HUES6 (cell line): ENCODE results near the gene RSPRY1.

Experiments used
- H3K27ac ChIP-seq: 2 replicates; pipeline ENCODE4 v1.7.0; 2013; ENCODE audit warnings: low read depth, mild to moderate bottlenecking, low read length, inconsistent platforms
- H3K27me3 ChIP-seq: 2 replicates; pipeline ENCODE4 v1.6.1; 2013; ENCODE audit warnings: low read length; ENCODE audit not compliant: control insufficient read depth, insufficient read depth
- H3K36me3 ChIP-seq: 2 replicates; pipeline ENCODE4 v1.6.1; 2013; ENCODE audit warnings: low read length; ENCODE audit not compliant: control insufficient read depth, insufficient read depth
- H3K4me1 ChIP-seq: 2 replicates; pipeline ENCODE4 v1.6.1; 2013; ENCODE audit warnings: low read length; ENCODE audit not compliant: control insufficient read depth, insufficient read depth
- H3K4me3 ChIP-seq: 2 replicates; pipeline ENCODE4 v1.5.1; 2013; ENCODE audit warnings: low read depth, low read length
- H3K9ac ChIP-seq: one replicate; pipeline ENCODE4 v1.6.1; 2013; ENCODE audit warnings: mild to moderate bottlenecking, low read length
- H3K9me3 ChIP-seq: 2 replicates; pipeline ENCODE4 v1.6.1; 2013; ENCODE audit warnings: low read depth, low read length; ENCODE audit not compliant: control insufficient read depth, insufficient read depth

RSPRY1 gene

DNA sequence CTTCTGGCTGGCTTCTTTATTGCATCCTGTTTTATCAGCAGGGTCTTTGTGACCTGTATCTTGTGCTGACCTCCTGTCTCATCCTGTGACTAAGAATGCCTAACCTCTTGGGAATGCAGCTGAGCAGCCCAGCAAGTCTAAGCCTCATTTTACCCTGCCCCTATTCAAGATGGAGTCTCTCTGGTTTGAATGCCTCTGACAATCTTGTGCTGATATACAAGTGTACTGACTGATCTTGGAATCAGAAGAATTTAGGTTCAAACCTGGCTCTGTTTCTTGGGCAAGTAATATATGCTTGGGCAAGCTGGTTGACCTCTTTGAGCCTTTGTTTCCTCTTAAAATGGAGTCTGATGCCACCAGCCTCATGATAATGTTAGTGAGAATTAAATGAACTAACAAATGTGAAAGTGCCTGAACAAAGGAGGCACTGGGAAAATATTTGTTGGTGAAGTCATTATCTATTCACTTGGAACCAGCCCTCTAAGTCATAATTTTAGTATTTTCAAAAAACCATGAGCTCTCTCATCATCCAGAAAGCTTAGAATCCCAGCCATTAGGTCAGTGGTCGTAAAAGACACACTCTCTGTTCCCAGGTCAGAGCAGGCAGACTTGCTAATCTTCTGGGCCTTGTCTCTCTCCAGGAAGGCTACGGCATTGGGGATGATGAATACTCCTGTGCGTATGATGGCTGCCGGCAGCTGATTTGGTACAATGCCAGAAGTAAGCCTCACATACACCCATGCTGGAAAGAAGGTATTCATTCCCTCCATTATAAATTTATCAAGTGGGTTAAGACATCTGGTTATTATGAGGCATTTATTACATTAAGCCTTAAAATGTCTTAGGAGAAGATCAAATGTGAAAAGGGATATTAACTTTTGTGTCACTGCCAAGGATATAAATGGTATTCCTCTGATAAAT, 40.8 kb downstream of the RSPRY1 start:
- H3K9me3 ChIP-seq = no peaks in the 10 kb centered on the region
- H3K4me1 ChIP-seq = no peaks in the 10 kb centered on the region
- H3K4me3 ChIP-seq = no peak overlapping the region
- peaks cover 84% of the 10 kb centered on the region for H3K36me3 ChIP-seq
- H3K9ac ChIP-seq = no peak overlapping the region
- no peak overlapping the region for H3K27ac ChIP-seq
- no peaks in the 10 kb centered on the region for H3K27me3 ChIP-seq

DNA sequence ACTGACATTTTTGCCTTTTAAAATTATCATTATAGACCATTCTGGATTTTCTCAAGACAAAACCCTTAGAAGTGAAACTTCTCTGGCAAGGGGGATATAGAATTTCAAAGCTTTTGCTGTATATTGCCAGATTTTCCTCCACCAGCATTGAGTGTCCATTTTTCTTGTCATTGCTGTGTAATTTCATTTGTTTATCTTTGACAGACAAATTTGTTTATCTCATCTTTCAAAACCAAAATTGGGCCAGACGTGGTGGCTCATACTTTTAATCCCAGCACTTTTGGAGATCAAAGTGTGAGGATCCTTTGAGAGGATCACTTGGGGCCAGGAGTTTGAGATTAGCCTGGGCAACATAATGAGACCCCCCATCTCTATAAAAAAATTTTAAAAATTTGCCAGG, 43.0 kb downstream of the RSPRY1 start:
- Histone ChIP-seq H3K4me3 (no peak overlapping the region), H3K27me3 (no peaks in the 10 kb centered on the region), H3K36me3 (peaks cover 86% of the 10 kb centered on the region), H3K9me3 (no peaks in the 10 kb centered on the region), H3K27ac (no peak overlapping the region), H3K9ac (no peak overlapping the region), H3K4me1 (no peaks in the 10 kb centered on the region)

- no peak overlapping the region for H3K9ac ChIP-seq
- no peak overlapping the region for H3K4me3 ChIP-seq
- H3K36me3 ChIP-seq = peaks cover 89% of the 10 kb centered on the region
These were observed 45.8 kb downstream of the RSPRY1 start for GRCh38 chr16:57231821-57232350.

DNA sequence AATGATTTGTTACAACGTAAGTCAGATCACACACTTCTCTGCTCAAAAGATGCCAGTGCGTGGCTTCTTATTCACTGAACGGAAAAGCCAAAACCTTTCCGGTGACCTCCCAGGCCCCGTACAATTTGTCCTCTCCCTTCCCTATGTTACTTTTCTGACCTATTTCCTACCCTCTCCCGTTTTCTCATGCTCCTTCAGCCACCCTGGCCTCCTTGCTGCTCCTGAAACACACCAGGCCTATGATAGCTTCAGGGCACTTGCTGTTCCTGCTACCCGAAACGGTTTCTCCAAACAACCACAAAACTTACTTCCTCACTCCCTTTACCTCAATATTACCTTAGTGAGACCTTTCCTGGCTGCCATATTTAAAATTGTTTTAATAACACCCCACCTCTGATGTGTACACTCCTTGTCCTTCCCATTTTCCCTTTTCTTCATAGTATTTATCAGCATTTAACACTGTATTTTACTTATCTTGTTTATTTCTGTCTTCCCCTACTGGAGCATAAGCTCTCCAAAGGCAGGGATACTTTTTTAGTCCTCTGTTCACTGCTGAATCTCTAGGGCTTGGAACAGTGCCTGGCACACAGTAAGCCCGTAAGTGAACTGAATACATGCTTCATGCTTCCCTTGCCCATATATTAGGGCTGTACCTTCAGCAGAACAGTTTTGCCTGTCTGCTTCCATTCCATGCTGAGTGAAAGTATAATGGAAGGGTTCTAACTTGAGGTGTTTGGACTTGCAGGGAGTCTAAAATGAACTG, 48.0 kb downstream of the RSPRY1 start:
- Histone ChIP-seq H3K9ac (no peak overlapping the region), H3K4me3 (no peak overlapping the region), H3K9me3 (no peaks in the 10 kb centered on the region), H3K27me3 (no peaks in the 10 kb centered on the region), H3K27ac (no peak overlapping the region), H3K36me3 (peaks cover 83% of the 10 kb centered on the region), H3K4me1 (no peaks in the 10 kb centered on the region)

More at GRCh38 chr16:57231821-57232350, 45.8 kb downstream of the RSPRY1 start:
- Histone ChIP-seq H3K4me1 (no peaks in the 10 kb centered on the region), H3K27ac (no peak overlapping the region), H3K9me3 (no peaks in the 10 kb centered on the region), H3K27me3 (no peaks in the 10 kb centered on the region)

GRCh38 chr16:57234707-57235092, 48.6 kb downstream of the RSPRY1 start:
- Histone ChIP-seq H3K9me3 (no peaks in the 10 kb centered on the region), H3K36me3 (peaks cover 84% of the 10 kb centered on the region), H3K9ac (no peak overlapping the region), H3K4me3 (no peak overlapping the region), H3K27me3 (no peaks in the 10 kb centered on the region), H3K27ac (no peak overlapping the region), H3K4me1 (no peaks in the 10 kb centered on the region)

GRCh38 chr16:57235128-57236021, 49.2 kb downstream of the RSPRY1 start:
- Histone ChIP-seq H3K9me3 (no peaks in the 10 kb centered on the region), H3K27me3 (no peaks in the 10 kb centered on the region), H3K9ac (no peak overlapping the region), H3K27ac (no peak overlapping the region), H3K36me3 (peaks cover 80% of the 10 kb centered on the region), H3K4me1 (no peaks in the 10 kb centered on the region), H3K4me3 (no peak overlapping the region)

DNA sequence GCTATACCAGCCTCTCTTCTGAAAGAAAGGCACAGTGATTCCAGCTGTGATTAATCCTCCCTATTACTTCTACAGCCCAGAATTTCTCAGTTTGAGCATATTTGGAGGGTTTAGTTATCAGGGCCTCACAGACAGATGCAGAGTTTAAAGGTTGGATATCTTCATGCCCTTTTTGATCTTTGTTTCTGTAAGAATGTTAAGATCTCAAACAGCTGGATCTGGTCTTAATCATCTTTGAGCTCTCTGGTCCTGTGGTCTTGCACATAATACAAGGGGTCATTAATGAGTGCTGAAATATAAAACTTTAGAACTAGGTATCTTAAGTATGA, 49.9 kb downstream of the RSPRY1 start:
- Histone ChIP-seq H3K36me3 (peaks cover 74% of the 10 kb centered on the region), H3K27ac (no peak overlapping the region), H3K4me1 (no peaks in the 10 kb centered on the region), H3K4me3 (no peak overlapping the region), H3K9ac (no peak overlapping the region), H3K27me3 (no peaks in the 10 kb centered on the region), H3K9me3 (no peaks in the 10 kb centered on the region)

DNA sequence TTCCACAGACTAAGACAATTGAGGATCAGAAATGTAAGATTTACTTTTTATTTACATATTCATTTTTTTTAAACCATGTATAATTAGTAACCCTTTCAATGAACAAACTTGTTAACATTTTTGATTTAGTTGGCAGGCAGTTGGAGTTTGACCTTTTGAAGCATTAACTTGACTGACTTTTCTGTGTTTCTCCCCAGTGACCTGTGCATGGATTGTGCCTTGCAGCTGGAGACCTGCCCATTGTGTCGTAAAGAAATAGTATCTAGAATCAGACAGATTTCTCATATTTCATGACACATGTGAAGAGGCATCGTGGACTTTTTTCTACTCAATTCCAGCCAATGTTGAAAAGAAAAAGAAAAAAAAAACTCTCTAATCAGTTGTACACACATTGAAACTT, 52.6 kb downstream of the RSPRY1 start:
- no peaks in the 10 kb centered on the region for H3K4me1 ChIP-seq
- H3K4me3 ChIP-seq = no peak overlapping the region
- H3K9me3 ChIP-seq = no peaks in the 10 kb centered on the region
- H3K27me3 ChIP-seq = no peaks in the 10 kb centered on the region
- peaks cover 48% of the 10 kb centered on the region for H3K36me3 ChIP-seq
- no peak overlapping the region for H3K9ac ChIP-seq
- H3K27ac ChIP-seq = no peak overlapping the region

- H3K4me1 ChIP-seq = no peaks in the 10 kb centered on the region
- H3K9me3 ChIP-seq = no peaks in the 10 kb centered on the region
- no peak overlapping the region for H3K9ac ChIP-seq
- H3K36me3 ChIP-seq = peaks cover 44% of the 10 kb centered on the region
- H3K27me3 ChIP-seq = no peaks in the 10 kb centered on the region
- no peak overlapping the region for H3K27ac ChIP-seq
- H3K4me3 ChIP-seq = no peak overlapping the region
These were observed 53.0 kb downstream of the RSPRY1 start for GRCh38 chr16:57239107-57239506.

DNA sequence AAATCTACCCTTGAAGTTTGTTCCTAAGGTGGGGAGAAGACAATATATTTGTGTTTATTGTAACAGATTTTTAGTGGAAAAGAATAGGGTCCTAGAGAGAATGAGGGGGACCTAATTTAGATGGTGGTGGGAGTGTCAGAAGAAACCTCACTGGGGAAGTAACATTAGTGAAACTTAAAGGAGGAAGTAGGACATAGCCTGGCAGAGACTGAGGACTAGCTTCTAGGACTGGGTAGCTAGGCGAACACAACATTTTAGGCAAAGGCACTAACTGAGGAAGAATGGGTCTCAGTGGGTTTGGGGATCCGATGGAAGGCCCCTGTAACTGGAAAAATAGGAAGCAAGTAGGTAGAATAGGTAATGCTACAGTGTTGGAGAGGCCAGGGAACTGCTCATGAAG, 54.7 kb downstream of the RSPRY1 start:
- Histone ChIP-seq H3K36me3 (peaks cover 26% of the 10 kb centered on the region), H3K4me3 (no peak overlapping the region), H3K27me3 (no peaks in the 10 kb centered on the region), H3K4me1 (peaks cover 5% of the 10 kb centered on the region; the same call in 1 of the 2 replicates), H3K9me3 (no peaks in the 10 kb centered on the region), H3K27ac (no peak overlapping the region), H3K9ac (no peak overlapping the region)
